ENCODE results near the gene ADCY3. TPM values are rescaled to one million over a fixed set of nuclear protein-coding genes. Genes with fewer than 3 reads are reported as not detected.
"Not testable (repeated sequence)": the region's sequence is repeated elsewhere in the genome, so short reads cannot be mapped to it uniquely, and the experiment has no call there.

ADCY3 gene
- total RNA-seq, 1 experiment from 2014 or later, result 39.5 TPM

DNA sequence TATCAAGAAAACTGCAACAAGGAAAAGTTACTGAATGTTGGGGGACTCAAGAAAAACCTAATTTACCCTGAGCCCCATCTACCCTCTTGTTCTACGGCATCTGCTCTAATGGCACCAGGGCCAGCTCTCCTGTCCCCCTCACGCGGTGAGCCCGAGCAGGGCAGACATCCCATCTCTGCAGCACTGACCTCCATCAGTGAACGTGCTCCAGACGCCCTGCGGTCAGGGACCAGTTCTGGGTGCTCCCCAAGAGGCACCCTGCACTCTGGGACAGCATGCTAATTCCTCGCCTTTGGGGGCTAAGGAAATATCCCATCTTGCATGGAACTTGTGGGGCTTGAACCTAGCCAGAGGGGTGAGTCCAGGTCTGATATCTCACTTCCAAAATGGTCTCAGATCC lies 83.8 kb downstream of the ADCY3 start:
- no CpG with 5 or more reads among the region's 8 CpGs for WGBS (ENCODE audit: extremely low coverage, insufficient read length, low lambda C conversion rate)
- Histone ChIP-seq H3T11ph (ENCODE audit: low read length) (no peak overlapping the region), H3K4me2 (ENCODE audit: insufficient read depth, insufficient read length, low read length) (no peak overlapping the region), H3K56ac (ENCODE audit: insufficient read length, low read depth, low read length) (no peak overlapping the region), H3K79me2 (ENCODE audit: insufficient read depth, low read length) (no peaks in the 10 kb centered on the region), H3K79me1 (ENCODE audit: insufficient read depth, low read depth, low read length, poor library complexity, severe bottlenecking) (no peaks in the 10 kb centered on the region), H2AFZ (ENCODE audit: low read length) (no peak overlapping the region), H2AK5ac (ENCODE audit: insufficient read length, low read length) (no peak overlapping the region), H4K91ac (ENCODE audit: insufficient read length, low read depth, low read length) (no peak overlapping the region), H2BK15ac (ENCODE audit: low read depth, low read length) (no peak overlapping the region), H3K23ac (ENCODE audit: insufficient read length, low read depth, low read length) (no peak overlapping the region), H3K9ac (ENCODE audit: extremely low read depth, insufficient read length, low read length) (no peak overlapping the region), H4K8ac (replicated peaks; ENCODE audit: insufficient read length, low read depth, low read length) (no peak overlapping the region), H3K4ac (ENCODE audit: low read depth, low read length) (no peak overlapping the region), H3K14ac (ENCODE audit: insufficient read depth, low read length) (no peak overlapping the region), H4K5ac (ENCODE audit: insufficient read length, low read depth, low read length) (no peak overlapping the region), H2BK20ac (ENCODE audit: low read depth, low read length, poor library complexity, severe bottlenecking) (no peak overlapping the region), H3K27me3 (ENCODE audit: insufficient read depth, low read length) (no peaks in the 10 kb centered on the region), H2BK12ac (ENCODE audit: insufficient read length, low read depth, low read length) (no peak overlapping the region), H2BK5ac (ENCODE audit: insufficient read length, low read length) (no peak overlapping the region), H3K23me2 (ENCODE audit: insufficient read length, low read depth, low read length, poor library complexity, severe bottlenecking) (no peaks in the 10 kb centered on the region), H3K27ac (ENCODE audit: insufficient read length, low read depth, low read length) (no peak overlapping the region), H4K20me1 (ENCODE audit: control insufficient read depth, insufficient read depth, insufficient read length) (no peaks in the 10 kb centered on the region), H3K18ac (ENCODE audit: insufficient read length, low read depth, low read length) (no peak overlapping the region), H3K4me1 (ENCODE audit: insufficient read depth, low read length) (peaks cover 2% of the 10 kb centered on the region; the same call in 1 of the 2 replicates), H3K9me3 (ENCODE audit: control insufficient read depth, low read depth, low read length) (no peaks in the 10 kb centered on the region), H2BK120ac (ENCODE audit: low read depth, low read length, poor library complexity, severe bottlenecking) (no peak overlapping the region)
- Mint-ChIP-seq H3K4me3 (no peak overlapping the region), H3K4me1 (peaks cover 25 to 27% of the 10 kb centered on the region in 2 experiments), H3K27ac (no peak overlapping the region; a peak in 1 of 7 replicates), H3K9me3 (peaks cover 0 to 7% of the 10 kb centered on the region in 2 experiments; a peak in 3 of 5 replicates), H3K36me3 (ENCODE audit: insufficient read depth in 1 of 3, low read depth in 3 of 3) (peaks cover 44 to 48% (median 44%) of the 10 kb centered on the region in 3 experiments), H3K27me3 (ENCODE audit: low read depth) (no peaks in the 10 kb centered on the region; the same call in none of the 2 replicates)
- DNase-seq, result no peak
- TF ChIP-seq, protein P1, sequence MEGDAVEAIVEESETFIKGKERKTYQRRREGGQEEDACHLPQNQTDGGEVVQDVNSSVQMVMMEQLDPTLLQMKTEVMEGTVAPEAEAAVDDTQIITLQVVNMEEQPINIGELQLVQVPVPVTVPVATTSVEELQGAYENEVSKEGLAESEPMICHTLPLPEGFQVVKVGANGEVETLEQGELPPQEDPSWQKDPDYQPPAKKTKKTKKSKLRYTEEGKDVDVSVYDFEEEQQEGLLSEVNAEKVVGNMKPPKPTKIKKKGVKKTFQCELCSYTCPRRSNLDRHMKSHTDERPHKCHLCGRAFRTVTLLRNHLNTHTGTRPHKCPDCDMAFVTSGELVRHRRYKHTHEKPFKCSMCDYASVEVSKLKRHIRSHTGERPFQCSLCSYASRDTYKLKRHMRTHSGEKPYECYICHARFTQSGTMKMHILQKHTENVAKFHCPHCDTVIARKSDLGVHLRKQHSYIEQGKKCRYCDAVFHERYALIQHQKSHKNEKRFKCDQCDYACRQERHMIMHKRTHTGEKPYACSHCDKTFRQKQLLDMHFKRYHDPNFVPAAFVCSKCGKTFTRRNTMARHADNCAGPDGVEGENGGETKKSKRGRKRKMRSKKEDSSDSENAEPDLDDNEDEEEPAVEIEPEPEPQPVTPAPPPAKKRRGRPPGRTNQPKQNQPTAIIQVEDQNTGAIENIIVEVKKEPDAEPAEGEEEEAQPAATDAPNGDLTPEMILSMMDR (conservative IDR thresholded peaks at IDR 0.05), result no peak

DNA sequence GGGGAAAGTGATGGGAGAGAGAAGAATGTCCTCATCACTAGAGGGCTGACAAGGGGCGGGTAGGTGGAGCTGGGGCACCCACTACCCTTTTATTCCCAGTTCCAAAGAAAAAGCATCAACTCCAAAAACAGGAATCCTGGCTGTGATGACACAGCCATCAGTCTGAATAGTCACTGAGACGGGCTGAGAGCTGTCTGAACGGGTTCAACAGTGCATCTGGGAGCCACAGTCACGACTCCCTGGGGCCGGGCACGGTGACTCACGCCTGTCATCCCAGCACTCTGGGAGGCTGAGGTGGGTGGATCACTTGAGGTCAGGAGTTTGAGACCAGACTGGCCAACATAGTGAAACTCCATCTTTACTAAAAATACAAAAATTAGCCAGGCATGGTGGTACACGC lies 84.6 kb downstream of the ADCY3 start:
- WGBS (ENCODE audit: extremely low coverage, insufficient read length, low lambda C conversion rate), result no CpG with 5 or more reads among the region's 8 CpGs
- H3K27me3 ChIP-seq (ENCODE audit: insufficient read depth, low read length); H2AFZ ChIP-seq (ENCODE audit: low read length); H3K4me3 Mint-ChIP-seq; H3K27ac ChIP-seq (ENCODE audit: insufficient read length, low read depth, low read length); H3K23ac ChIP-seq (ENCODE audit: insufficient read length, low read depth, low read length); H3K9me3 Mint-ChIP-seq; H3K14ac ChIP-seq (ENCODE audit: insufficient read depth, low read length); H3T11ph ChIP-seq (ENCODE audit: low read length); H3K18ac ChIP-seq (ENCODE audit: insufficient read length, low read depth, low read length); H2BK5ac ChIP-seq (ENCODE audit: insufficient read length, low read length); H3K9me3 ChIP-seq (ENCODE audit: control insufficient read depth, low read depth, low read length); H3K4me2 ChIP-seq (ENCODE audit: insufficient read depth, insufficient read length, low read length); H2BK15ac ChIP-seq (ENCODE audit: low read depth, low read length); H2AK5ac ChIP-seq (ENCODE audit: insufficient read length, low read length); H4K20me1 ChIP-seq (ENCODE audit: control insufficient read depth, insufficient read depth, insufficient read length); H3K23me2 ChIP-seq (ENCODE audit: insufficient read length, low read depth, low read length, poor library complexity, severe bottlenecking); H3K4me1 ChIP-seq (ENCODE audit: insufficient read depth, low read length); H3K9ac ChIP-seq (ENCODE audit: extremely low read depth, insufficient read length, low read length); H4K5ac ChIP-seq (ENCODE audit: insufficient read length, low read depth, low read length); H4K91ac ChIP-seq (ENCODE audit: insufficient read length, low read depth, low read length); H2BK120ac ChIP-seq (ENCODE audit: low read depth, low read length, poor library complexity, severe bottlenecking); H3K56ac ChIP-seq (ENCODE audit: insufficient read length, low read depth, low read length); H3K27me3 Mint-ChIP-seq (ENCODE audit: low read depth); H3K79me1 ChIP-seq (ENCODE audit: insufficient read depth, low read depth, low read length, poor library complexity, severe bottlenecking); H3K79me2 ChIP-seq (ENCODE audit: insufficient read depth, low read length); DNase-seq; H4K8ac ChIP-seq (replicated peaks; ENCODE audit: insufficient read length, low read depth, low read length); H3K4ac ChIP-seq (ENCODE audit: low read depth, low read length); H2BK12ac ChIP-seq (ENCODE audit: insufficient read length, low read depth, low read length); H2BK20ac ChIP-seq (ENCODE audit: low read depth, low read length, poor library complexity, severe bottlenecking); H3K27ac Mint-ChIP-seq: not testable (repeated sequence)
- Mint-ChIP-seq H3K36me3 (ENCODE audit: insufficient read depth in 1 of 3, low read depth in 3 of 3) (peaks cover 42% of the 10 kb centered on the region in 3 experiments), H3K4me1 (peaks cover 22% of the 10 kb centered on the region in 2 experiments)

Measured in H9 (cell line).